GM12878 (cell line): ENCODE data around the gene TTC31. TPM values are rescaled to one million over a fixed set of nuclear protein-coding genes. Genes with fewer than 3 reads are reported as not detected.

Experiments used
- ASH2L ChIP-seq: fragments of 300-600, 200-600 bp; sonication (generic); IDR thresholded peaks from 2 replicates; pipeline ENCODE4 v1.6.1; 2017; ENCODE audit warnings: low read depth, mild to moderate bottlenecking, borderline replicate concordance
- BHLHE40 ChIP-seq, 2 experiments: fragments of 450-650 bp in 1 of 2; IDR thresholded peaks; 2 replicates each; pipeline ENCODE4 v1.6.1; 2011 to 2017; ENCODE audit warnings: low read depth in 2 of 2, borderline replicate concordance in 1 of 2, improper control_type of control experiment in 1 of 2, low read length in 1 of 2, mild to moderate bottlenecking in 1 of 2
- CHD2 ChIP-seq: IDR thresholded peaks from 2 replicates; pipeline ENCODE4 v1.6.1; 2011; ENCODE audit warnings: low read depth, low read length, improper control_type of control experiment, borderline replicate concordance
- CHD4 ChIP-seq: fragments of 200-600 bp; sonication (generic); IDR thresholded peaks from 2 replicates; pipeline ENCODE4 v1.6.1; 2016; ENCODE audit warnings: mild to moderate bottlenecking
- DPF2 ChIP-seq: fragments of 450-650 bp; IDR thresholded peaks from 2 replicates; pipeline ENCODE4 v1.6.1; 2017; ENCODE audit warnings: mild to moderate bottlenecking
- E2F8 ChIP-seq: fragments of 450-650 bp; IDR thresholded peaks from 2 replicates; pipeline ENCODE4 v1.6.1; 2018; ENCODE audit warnings: mild to moderate bottlenecking, low read depth, moderate library complexity; ENCODE audit not compliant: partially characterized antibody
- EZH2 ChIP-seq: IDR thresholded peaks from 2 replicates; pipeline ENCODE4 v1.6.1; 2012; ENCODE audit warnings: low read depth, mild to moderate bottlenecking, control low read depth, inconsistent platforms, low read length, borderline replicate concordance; ENCODE audit not compliant: control insufficient read depth
- GABPA ChIP-seq: IDR thresholded peaks from 2 replicates; pipeline ENCODE4 v1.6.1; 2014; ENCODE audit warnings: antibody characterized with exemption, low read depth, mild to moderate bottlenecking, inconsistent platforms
- KDM1A ChIP-seq: fragments of 200-600 bp; sonication (generic); IDR thresholded peaks from 2 replicates; pipeline ENCODE4 v1.6.1; 2016; ENCODE audit warnings: borderline replicate concordance
- NFYA ChIP-seq: IDR thresholded peaks from 2 replicates; pipeline ENCODE4 v1.6.1; 2011; ENCODE audit warnings: low read depth, mild to moderate bottlenecking, low read length, improper control_type of control experiment, borderline replicate concordance
- PML ChIP-seq: IDR thresholded peaks from 2 replicates; pipeline ENCODE4 v1.6.1; 2012; ENCODE audit warnings: low read length, inconsistent platforms
- POLR2AphosphoS5 ChIP-seq: IDR thresholded peaks from 2 replicates; pipeline ENCODE4 v1.6.1; 2011; ENCODE audit warnings: mild to moderate bottlenecking, low read length, inconsistent platforms
- RFX5 ChIP-seq: IDR thresholded peaks from 2 replicates; pipeline ENCODE4 v1.6.1; 2011; ENCODE audit warnings: low read depth, low read length, improper control_type of control experiment
- TARDBP ChIP-seq: IDR thresholded peaks from 2 replicates; pipeline ENCODE4 v1.6.1; 2016; ENCODE audit warnings: borderline replicate concordance
- TBL1XR1 ChIP-seq: IDR thresholded peaks from 2 replicates; pipeline ENCODE4 v1.6.1; 2012; ENCODE audit warnings: low read depth, low read length, improper control_type of control experiment
- TCF12 ChIP-seq: IDR thresholded peaks from 2 replicates; pipeline ENCODE4 v1.6.1; 2011; ENCODE audit warnings: low read depth, mild to moderate bottlenecking, low read length
- ZNF274 ChIP-seq: IDR thresholded peaks from one replicate; pipeline ENCODE4 v1.8.0; 2011; ENCODE audit not compliant: insufficient read length, insufficient read depth
- polyA plus RNA-seq, 11 experiments: library from polyadenylated mRNA; depleted of rRNA in 4 of 11; unstranded in 6 of 11; stranded (reverse) in 5 of 11; fragments of >200 nt; fragmentation: Nextera tagmentation in 4 of 11; fragmentation: Illumina TruSeq in 1 of 11; extraction: Ambion mirVana in 4 of 11; extraction: Trizol in 1 of 11; gene quantifications; 1 replicate in 1 of 11; 2 replicates in 10 of 11; pipeline versions ENCODE4 v1.2.1 to v1.2.3, GENCODE V29; 2011 to 2016; ENCODE audit warnings: inconsistent platforms in 2 of 11, missing spikeins in 2 of 11, low read depth in 1 of 11
- total RNA-seq, 4 experiments: library from RNA; depleted of rRNA in 3 of 4; stranded (reverse); fragments of >200 nt in 3 of 4; fragmentation: Illumina TruSeq in 1 of 4; extraction: Trizol in 1 of 4; gene quantifications; 2 replicates each; pipeline versions ENCODE4 v1.2.1 to v1.2.3, GENCODE V29; 2013 to 2021
- TF ChIP-seq, protein P1 (sequence below): fragments of 450-650 bp; IDR thresholded peaks from 2 replicates; pipeline ENCODE4 v1.6.1; 2017; ENCODE audit warnings: borderline replicate concordance
- TF ChIP-seq, protein P2 (sequence below): fragments of 150-350 bp; IDR thresholded peaks from 2 replicates; pipeline ENCODE4 v1.6.1; 2016; ENCODE audit warnings: low read depth, low read length
- TF ChIP-seq, protein P3 (sequence below): fragments of 450-650 bp; IDR thresholded peaks from 2 replicates; pipeline ENCODE4 v1.6.1; 2017; ENCODE audit warnings: mild to moderate bottlenecking

The TTC31 gene
- total and polyA plus RNA-seq, 10 of the 15 experiments (the other 5 are each of a cell fraction or from before 2014, with no cell fraction given) = 6.5 to 34.9 (median 25.9) TPM

- TF ChIP-seq, protein P1, sequence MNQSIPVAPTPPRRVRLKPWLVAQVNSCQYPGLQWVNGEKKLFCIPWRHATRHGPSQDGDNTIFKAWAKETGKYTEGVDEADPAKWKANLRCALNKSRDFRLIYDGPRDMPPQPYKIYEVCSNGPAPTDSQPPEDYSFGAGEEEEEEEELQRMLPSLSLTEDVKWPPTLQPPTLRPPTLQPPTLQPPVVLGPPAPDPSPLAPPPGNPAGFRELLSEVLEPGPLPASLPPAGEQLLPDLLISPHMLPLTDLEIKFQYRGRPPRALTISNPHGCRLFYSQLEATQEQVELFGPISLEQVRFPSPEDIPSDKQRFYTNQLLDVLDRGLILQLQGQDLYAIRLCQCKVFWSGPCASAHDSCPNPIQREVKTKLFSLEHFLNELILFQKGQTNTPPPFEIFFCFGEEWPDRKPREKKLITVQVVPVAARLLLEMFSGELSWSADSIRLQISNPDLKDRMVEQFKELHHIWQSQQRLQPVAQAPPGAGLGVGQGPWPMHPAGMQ = no peak
- TF ChIP-seq DPF2 = peak; percentile 31; the same call in 1 of the 2 replicates
- TF ChIP-seq BHLHE40 (IDR thresholded peaks at IDR 0.05; ENCODE audit: borderline replicate concordance in 1 of 2, low read depth in 2 of 2, low read length in 1 of 2) = peak; percentile 98 to 99
- TF ChIP-seq, protein P2, sequence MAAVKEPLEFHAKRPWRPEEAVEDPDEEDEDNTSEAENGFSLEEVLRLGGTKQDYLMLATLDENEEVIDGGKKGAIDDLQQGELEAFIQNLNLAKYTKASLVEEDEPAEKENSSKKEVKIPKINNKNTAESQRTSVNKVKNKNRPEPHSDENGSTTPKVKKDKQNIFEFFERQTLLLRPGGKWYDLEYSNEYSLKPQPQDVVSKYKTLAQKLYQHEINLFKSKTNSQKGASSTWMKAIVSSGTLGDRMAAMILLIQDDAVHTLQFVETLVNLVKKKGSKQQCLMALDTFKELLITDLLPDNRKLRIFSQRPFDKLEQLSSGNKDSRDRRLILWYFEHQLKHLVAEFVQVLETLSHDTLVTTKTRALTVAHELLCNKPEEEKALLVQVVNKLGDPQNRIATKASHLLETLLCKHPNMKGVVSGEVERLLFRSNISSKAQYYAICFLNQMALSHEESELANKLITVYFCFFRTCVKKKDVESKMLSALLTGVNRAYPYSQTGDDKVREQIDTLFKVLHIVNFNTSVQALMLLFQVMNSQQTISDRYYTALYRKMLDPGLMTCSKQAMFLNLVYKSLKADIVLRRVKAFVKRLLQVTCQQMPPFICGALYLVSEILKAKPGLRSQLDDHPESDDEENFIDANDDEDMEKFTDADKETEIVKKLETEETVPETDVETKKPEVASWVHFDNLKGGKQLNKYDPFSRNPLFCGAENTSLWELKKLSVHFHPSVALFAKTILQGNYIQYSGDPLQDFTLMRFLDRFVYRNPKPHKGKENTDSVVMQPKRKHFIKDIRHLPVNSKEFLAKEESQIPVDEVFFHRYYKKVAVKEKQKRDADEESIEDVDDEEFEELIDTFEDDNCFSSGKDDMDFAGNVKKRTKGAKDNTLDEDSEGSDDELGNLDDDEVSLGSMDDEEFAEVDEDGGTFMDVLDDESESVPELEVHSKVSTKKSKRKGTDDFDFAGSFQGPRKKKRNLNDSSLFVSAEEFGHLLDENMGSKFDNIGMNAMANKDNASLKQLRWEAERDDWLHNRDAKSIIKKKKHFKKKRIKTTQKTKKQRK = no peak; the same call in 1 of the 2 replicates
- TF ChIP-seq ASH2L = peak; percentile 94; the same call in 1 of the 2 replicates
- no peak for TF ChIP-seq NFYA
- no peak for TF ChIP-seq E2F8
- TF ChIP-seq ZNF274 = no peak
- peak; percentile 5; the same call in 1 of the 2 replicates for TF ChIP-seq TCF12
- TF ChIP-seq KDM1A = no peak
- no peak for TF ChIP-seq CHD2
- no peak for TF ChIP-seq CHD4
- TF ChIP-seq RFX5 = no peak
- TF ChIP-seq EZH2 = no peak
- peak; percentile 86 for TF ChIP-seq GABPA
- TF ChIP-seq PML = peak; percentile 67; the same call in 1 of the 2 replicates
- TF ChIP-seq TARDBP = no peak
- peak; percentile 3; the same call in 1 of the 2 replicates for TF ChIP-seq TBL1XR1
- TF ChIP-seq, protein P3, sequence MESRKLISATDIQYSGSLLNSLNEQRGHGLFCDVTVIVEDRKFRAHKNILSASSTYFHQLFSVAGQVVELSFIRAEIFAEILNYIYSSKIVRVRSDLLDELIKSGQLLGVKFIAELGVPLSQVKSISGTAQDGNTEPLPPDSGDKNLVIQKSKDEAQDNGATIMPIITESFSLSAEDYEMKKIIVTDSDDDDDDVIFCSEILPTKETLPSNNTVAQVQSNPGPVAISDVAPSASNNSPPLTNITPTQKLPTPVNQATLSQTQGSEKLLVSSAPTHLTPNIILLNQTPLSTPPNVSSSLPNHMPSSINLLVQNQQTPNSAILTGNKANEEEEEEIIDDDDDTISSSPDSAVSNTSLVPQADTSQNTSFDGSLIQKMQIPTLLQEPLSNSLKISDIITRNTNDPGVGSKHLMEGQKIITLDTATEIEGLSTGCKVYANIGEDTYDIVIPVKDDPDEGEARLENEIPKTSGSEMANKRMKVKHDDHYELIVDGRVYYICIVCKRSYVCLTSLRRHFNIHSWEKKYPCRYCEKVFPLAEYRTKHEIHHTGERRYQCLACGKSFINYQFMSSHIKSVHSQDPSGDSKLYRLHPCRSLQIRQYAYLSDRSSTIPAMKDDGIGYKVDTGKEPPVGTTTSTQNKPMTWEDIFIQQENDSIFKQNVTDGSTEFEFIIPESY = no peak
- peak; percentile 91 for TF ChIP-seq POLR2AphosphoS5
Observed at GRCh38 chr2:74507145-74507925, 24.5 kb downstream of the TTC31 start, which contains the start of gene PCGF1 (continued).
